Mesenchymal stem cell (in vitro differentiated cells and primary cell): ENCODE data around the gene PALS1.
"Not testable (repeated sequence)": the region's sequence is repeated elsewhere in the genome, so short reads cannot be mapped to it uniquely, and the experiment has no call there.

Experiments used
- DNase-seq: peaks from one replicate; pipeline ENCODE4 v3.0.0-alpha.2; 2013
- H2AFZ ChIP-seq: one replicate; pipeline ENCODE4 v1.6.1; 2013; ENCODE audit warnings: low read depth, mild to moderate bottlenecking, control low read depth, inconsistent platforms, low read length, moderate library complexity
- H2AK5ac ChIP-seq: 2 replicates; pipeline ENCODE4 v1.6.1; 2013; ENCODE audit warnings: low read length, moderate library complexity, mild to moderate bottlenecking, inconsistent platforms; ENCODE audit not compliant: severe bottlenecking
- H2BK120ac ChIP-seq: one replicate; pipeline ENCODE4 v1.6.1; 2013; ENCODE audit warnings: low read depth, mild to moderate bottlenecking, inconsistent platforms, low read length, moderate library complexity
- H2BK12ac ChIP-seq, 2 experiments: one replicate each; pipeline ENCODE4 v1.6.1; 2013; ENCODE audit warnings: inconsistent platforms in 2 of 2, low read length in 2 of 2, mild to moderate bottlenecking in 2 of 2, moderate library complexity in 2 of 2, control low read depth in 1 of 2
- H2BK15ac ChIP-seq: one replicate; pipeline ENCODE4 v1.6.1; 2013; ENCODE audit warnings: mild to moderate bottlenecking, low read depth, inconsistent platforms; ENCODE audit not compliant: poor library complexity, severe bottlenecking
- H2BK5ac ChIP-seq: 2 replicates; pipeline ENCODE4 v1.6.1; 2013; ENCODE audit warnings: low read depth, mild to moderate bottlenecking, low read length, control low read depth, inconsistent platforms; ENCODE audit not compliant: poor library complexity, severe bottlenecking
- H3K14ac ChIP-seq, 2 experiments: one replicate each; pipeline ENCODE4 v1.6.1; 2013; ENCODE audit warnings: inconsistent platforms in 2 of 2, low read length in 2 of 2, control low read depth in 1 of 2, mild to moderate bottlenecking in 1 of 2, moderate library complexity in 1 of 2
- H3K18ac ChIP-seq, 2 experiments: one replicate each; pipeline ENCODE4 v1.6.1; 2013; ENCODE audit warnings: inconsistent platforms in 2 of 2, low read length in 2 of 2, control low read depth in 1 of 2, low read depth in 1 of 2, mild to moderate bottlenecking in 1 of 2
- H3K23ac ChIP-seq, 2 experiments: one replicate each; pipeline ENCODE4 v1.6.1; 2013; ENCODE audit warnings: inconsistent platforms in 2 of 2, low read length in 2 of 2, mild to moderate bottlenecking in 2 of 2, moderate library complexity in 2 of 2, control low read depth in 1 of 2
- H3K27ac ChIP-seq: 2 replicates; pipeline ENCODE4 v1.5.1; 2013; ENCODE audit warnings: mild to moderate bottlenecking, moderate library complexity, low read length, control low read depth, inconsistent platforms; ENCODE audit not compliant: poor library complexity, severe bottlenecking
- H3K27me3 ChIP-seq, 2 experiments: 2 replicates each; pipeline versions ENCODE4 v1.6.1 to v1.7.0; 2013; ENCODE audit warnings: low read length in 2 of 2, mild to moderate bottlenecking in 2 of 2, moderate library complexity in 2 of 2, control low read depth in 1 of 2, inconsistent platforms in 1 of 2; ENCODE audit not compliant: control insufficient read depth in 1 of 2, insufficient read depth in 1 of 2
- H3K36me3 ChIP-seq, 2 experiments: 2 replicates each; pipeline versions ENCODE4 v1.6.1 to v1.7.0; 2013; ENCODE audit warnings: low read length in 2 of 2, control low read depth in 1 of 2, inconsistent platforms in 1 of 2, low read depth in 1 of 2, mild to moderate bottlenecking in 1 of 2; ENCODE audit not compliant: insufficient read depth in 2 of 2, control insufficient read depth in 1 of 2
- H3K4ac ChIP-seq, 2 experiments: one replicate each; pipeline ENCODE4 v1.6.1; 2013; ENCODE audit warnings: inconsistent platforms in 2 of 2, low read length in 2 of 2, mild to moderate bottlenecking in 2 of 2, moderate library complexity in 2 of 2, control low read depth in 1 of 2, low read depth in 1 of 2
- H3K4me1 ChIP-seq: 2 replicates; pipeline ENCODE4 v1.6.1; 2013; ENCODE audit warnings: low read depth, low read length, control low read depth; ENCODE audit not compliant: control insufficient read depth, insufficient read depth
- H3K4me2 ChIP-seq: 2 replicates; pipeline ENCODE4 v1.6.1; 2013; ENCODE audit warnings: low read length, mild to moderate bottlenecking, inconsistent platforms; ENCODE audit not compliant: poor library complexity, severe bottlenecking
- H3K4me3 ChIP-seq, 2 experiments: 2 replicates each; pipeline versions ENCODE4 v1.5.1 to v1.7.0; 2013; ENCODE audit warnings: low read length in 2 of 2, mild to moderate bottlenecking in 2 of 2, control low read depth in 1 of 2, low read depth in 1 of 2; ENCODE audit not compliant: insufficient read depth in 1 of 2
- H3K79me1 ChIP-seq: replicated peaks from 2 replicates; pipeline ENCODE4 v1.6.1; 2013; ENCODE audit warnings: mild to moderate bottlenecking, control low read depth, low read length, inconsistent platforms; ENCODE audit not compliant: poor library complexity, severe bottlenecking
- H3K9ac ChIP-seq: 2 replicates; pipeline ENCODE4 v1.7.0; 2013; ENCODE audit warnings: mild to moderate bottlenecking, low read length, moderate library complexity
- H3K9me3 ChIP-seq: 2 replicates; pipeline ENCODE4 v1.7.0; 2013; ENCODE audit warnings: mild to moderate bottlenecking, low read length; ENCODE audit not compliant: control insufficient read depth
- H4K8ac ChIP-seq: one replicate; pipeline ENCODE4 v1.6.1; 2013; ENCODE audit warnings: inconsistent platforms, mild to moderate bottlenecking, low read length, moderate library complexity
- H4K91ac ChIP-seq: one replicate; pipeline ENCODE4 v1.6.1; 2013; ENCODE audit warnings: mild to moderate bottlenecking, low read length, inconsistent platforms
- WGBS: methylation state at CpG from one replicate; pipeline ENCODE4 v1.1.7; 2013; ENCODE audit warnings: mixed read lengths; 5-methylcytosine and 5-hydroxymethylcytosine counted together

PALS1 gene

GRCh38 chr14:67270145-67270753, 29.0 kb downstream of the PALS1 start:
- H3K9ac ChIP-seq: peak overlapping the region; percentile 92
- H3K4me3 ChIP-seq: peak overlapping the region in 1 of 2 experiments; percentile 71
- H2AK5ac ChIP-seq: peak overlapping the region; percentile 80
- H4K8ac ChIP-seq: no peak overlapping the region
- no peaks in the 10 kb centered on the region for H3K27me3 ChIP-seq
- H3K18ac ChIP-seq: peak overlapping the region in 1 of 2 experiments; percentile 24
- peaks cover 4 to 6% of the 10 kb centered on the region in 2 experiments for H3K36me3 ChIP-seq
- H3K4me2 ChIP-seq: peak overlapping the region; percentile 67
- H3K9me3 ChIP-seq: no peaks in the 10 kb centered on the region
- H4K91ac ChIP-seq: no peak overlapping the region
- no peak overlapping the region for H2AFZ ChIP-seq
- 75% methylated on average over 3 of the region's 3 CpGs for whole genome bisulfite sequencing
- peak overlapping the region; percentile 91 for H3K27ac ChIP-seq
- H2BK5ac ChIP-seq: no peak overlapping the region
- no peaks in the 10 kb centered on the region for H3K79me1 ChIP-seq
- peak; percentile 46 for DNase-seq
- peaks cover 5% of the 10 kb centered on the region for H3K4me1 ChIP-seq
- no peak overlapping the region for H2BK15ac ChIP-seq
- H3K14ac ChIP-seq: no peak overlapping the region
- no peak overlapping the region for H2BK12ac ChIP-seq
- H2BK120ac ChIP-seq: no peak overlapping the region
- no peak overlapping the region for H3K23ac ChIP-seq
- H3K4ac ChIP-seq: no peak overlapping the region

- Histone ChIP-seq H2AFZ (no peak overlapping the region), H2BK12ac (no peak overlapping the region), H2BK5ac (no peak overlapping the region), H2AK5ac (no peak overlapping the region), H3K4me3 (no peak overlapping the region), H3K9me3 (no peaks in the 10 kb centered on the region), H3K9ac (peak overlapping the region; percentile 92), H3K27me3 (no peaks in the 10 kb centered on the region), H4K8ac (no peak overlapping the region), H3K4me2 (no peak overlapping the region), H3K14ac (no peak overlapping the region), H3K4me1 (peaks cover 5% of the 10 kb centered on the region), H3K4ac (no peak overlapping the region), H3K36me3 (peaks cover 4 to 6% of the 10 kb centered on the region in 2 experiments), H3K23ac (no peak overlapping the region), H4K91ac (no peak overlapping the region), H3K18ac (no peak overlapping the region), H3K79me1 (no peaks in the 10 kb centered on the region), H2BK15ac (no peak overlapping the region), H2BK120ac (no peak overlapping the region), H3K27ac (no peak overlapping the region)
- DNase-seq: no peak
- 100% methylated on average over 3 of the region's 3 CpGs for WGBS
Measured at GRCh38 chr14:67270933-67271332, 29.7 kb downstream of the PALS1 start.

- not testable (repeated sequence) for H2BK120ac ChIP-seq, H2BK15ac ChIP-seq, H2BK12ac ChIP-seq, H3K4me2 ChIP-seq, H3K14ac ChIP-seq, H3K36me3 ChIP-seq, H3K4ac ChIP-seq, H3K4me3 ChIP-seq, H3K9ac ChIP-seq, H2BK5ac ChIP-seq, H2AFZ ChIP-seq, H3K9me3 ChIP-seq, H3K23ac ChIP-seq, H4K91ac ChIP-seq, H4K8ac ChIP-seq, H2AK5ac ChIP-seq, H3K27me3 ChIP-seq, DNase-seq, H3K79me1 ChIP-seq, H3K27ac ChIP-seq, H3K18ac ChIP-seq, H3K4me1 ChIP-seq
- 100% methylated on average over 2 of the region's 3 CpGs for WGBS
Measured at GRCh38 chr14:67273281-67273680, 32.0 kb downstream of the PALS1 start.

GRCh38 chr14:67276131-67276530, 34.9 kb downstream of the PALS1 start:
- DNase-seq: no peak
- Histone ChIP-seq H2BK12ac (no peak overlapping the region), H3K27ac (no peak overlapping the region), H3K23ac (no peak overlapping the region), H3K4ac (no peak overlapping the region), H3K14ac (no peak overlapping the region), H2BK5ac (no peak overlapping the region), H3K18ac (no peak overlapping the region), H2AK5ac (no peak overlapping the region), H3K4me1 (no peaks in the 10 kb centered on the region), H4K8ac (no peak overlapping the region), H3K4me3 (no peak overlapping the region), H3K4me2 (no peak overlapping the region), H2AFZ (no peak overlapping the region), H3K79me1 (peaks cover 5% of the 10 kb centered on the region), H3K27me3 (no peaks in the 10 kb centered on the region), H3K9ac (no peak overlapping the region), H2BK15ac (no peak overlapping the region), H4K91ac (no peak overlapping the region), H2BK120ac (no peak overlapping the region), H3K36me3 (peaks cover 4 to 11% of the 10 kb centered on the region in 2 experiments), H3K9me3 (no peaks in the 10 kb centered on the region)
